DMS153 treated with DMSO at 0.1 percent for 48 hours (cell line): ENCODE results near the gene STRN3.
"Not testable (repeated sequence)": the region's sequence is repeated elsewhere in the genome, so short reads cannot be mapped to it uniquely, and the experiment has no call there.

Experiments
- DNase-seq: peaks from one replicate; lab custom pipeline; 2025; ENCODE audit not compliant: unreplicated experiment; lab: John Stamatoyannopoulos, UW

The STRN3 gene

DNA sequence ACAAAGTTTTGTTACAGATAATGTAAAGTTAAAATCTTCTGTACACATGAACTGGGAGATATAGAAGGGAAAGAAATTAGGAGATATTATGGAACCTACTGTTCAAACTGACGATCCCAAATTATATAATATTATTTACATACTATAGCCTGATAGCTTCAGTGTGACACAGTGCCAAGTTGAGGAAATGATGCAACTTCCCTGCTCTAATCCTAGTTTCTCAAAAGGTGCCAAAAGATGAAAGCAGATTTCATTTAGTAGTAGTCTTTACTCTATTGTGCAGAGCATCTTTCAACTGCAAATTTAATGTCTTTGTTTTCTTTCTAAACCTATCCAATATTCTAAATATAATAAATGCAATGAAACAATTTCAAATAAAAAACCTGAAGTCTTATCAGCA, 104.9 kb downstream of the STRN3 start:
- no peak for DNase-seq

DNA sequence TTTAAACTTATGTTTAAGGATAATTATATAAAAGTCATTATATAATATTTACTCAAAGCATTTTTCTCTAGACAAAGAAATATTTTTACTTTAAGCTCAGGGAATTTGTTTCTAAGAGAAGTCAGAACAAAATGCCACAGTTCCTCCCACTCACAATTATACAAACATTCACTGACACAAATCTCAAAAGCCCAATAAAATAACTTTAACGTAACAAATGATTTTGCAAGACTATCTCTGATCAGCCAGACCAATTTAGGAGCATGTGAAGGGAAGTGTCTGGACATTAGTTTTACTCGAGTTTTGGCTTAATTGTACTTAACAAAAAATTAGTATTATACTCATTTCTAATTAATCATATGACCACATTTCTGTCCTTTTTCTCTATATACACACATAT, 110.6 kb downstream of the STRN3 start:
- no peak for DNase-seq

DNA sequence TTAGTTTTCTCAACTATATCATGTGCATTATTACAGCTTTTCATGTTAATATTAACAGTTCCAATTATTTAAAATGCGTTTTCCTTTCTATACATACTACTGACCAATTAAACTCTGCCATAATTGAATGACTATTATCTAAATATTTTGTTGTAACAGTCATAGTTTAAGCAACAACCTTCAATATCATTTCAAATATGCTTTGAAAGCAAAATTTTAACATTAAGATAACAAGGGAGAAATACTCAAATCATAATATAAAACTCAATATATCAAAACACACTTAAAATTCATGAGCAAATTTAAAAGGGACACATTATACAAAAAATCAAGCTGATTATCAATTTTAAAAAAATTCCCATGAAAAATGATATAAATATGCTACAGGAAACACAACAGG, 111.4 kb downstream of the STRN3 start:
- no peak for DNase-seq

DNA sequence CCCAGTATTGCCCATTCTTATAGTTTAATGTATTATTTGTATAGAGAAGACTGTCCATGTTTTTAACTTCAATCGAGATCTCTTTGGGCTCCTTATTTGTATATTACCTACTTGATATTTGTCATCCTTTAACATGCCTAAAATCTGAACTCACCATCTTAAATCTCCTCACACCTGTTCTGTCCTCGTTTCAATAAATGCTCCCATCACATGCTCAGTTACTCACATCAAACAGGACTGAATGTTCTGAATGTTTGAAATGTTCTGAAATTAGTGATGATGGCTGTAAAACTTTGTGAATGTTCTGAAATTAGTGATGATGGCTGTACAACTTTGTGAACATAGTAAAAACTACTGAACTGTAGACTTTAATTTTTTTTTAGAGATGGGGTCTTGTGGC, 117.4 kb downstream of the STRN3 start:
- no peak for DNase-seq

DNA sequence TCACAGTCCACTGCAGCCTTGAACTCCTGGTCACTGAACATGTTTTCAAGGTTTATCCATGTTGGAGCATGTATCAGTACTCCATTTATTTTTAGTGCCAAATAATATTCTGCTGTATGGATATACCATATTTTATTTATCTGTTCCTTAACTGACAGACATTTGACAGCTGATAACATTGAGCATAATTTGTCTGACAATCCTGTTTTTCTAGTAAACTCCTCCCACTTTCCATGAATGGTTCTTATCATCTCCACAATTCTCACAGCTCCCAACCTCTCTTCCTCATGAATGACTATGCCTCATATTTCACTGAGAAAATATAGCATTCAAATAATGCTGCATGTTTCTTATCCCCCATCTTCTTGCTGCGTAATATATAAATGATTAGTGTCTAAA, 118.5 kb downstream of the STRN3 start:
- DNase-seq: no peak

DNA sequence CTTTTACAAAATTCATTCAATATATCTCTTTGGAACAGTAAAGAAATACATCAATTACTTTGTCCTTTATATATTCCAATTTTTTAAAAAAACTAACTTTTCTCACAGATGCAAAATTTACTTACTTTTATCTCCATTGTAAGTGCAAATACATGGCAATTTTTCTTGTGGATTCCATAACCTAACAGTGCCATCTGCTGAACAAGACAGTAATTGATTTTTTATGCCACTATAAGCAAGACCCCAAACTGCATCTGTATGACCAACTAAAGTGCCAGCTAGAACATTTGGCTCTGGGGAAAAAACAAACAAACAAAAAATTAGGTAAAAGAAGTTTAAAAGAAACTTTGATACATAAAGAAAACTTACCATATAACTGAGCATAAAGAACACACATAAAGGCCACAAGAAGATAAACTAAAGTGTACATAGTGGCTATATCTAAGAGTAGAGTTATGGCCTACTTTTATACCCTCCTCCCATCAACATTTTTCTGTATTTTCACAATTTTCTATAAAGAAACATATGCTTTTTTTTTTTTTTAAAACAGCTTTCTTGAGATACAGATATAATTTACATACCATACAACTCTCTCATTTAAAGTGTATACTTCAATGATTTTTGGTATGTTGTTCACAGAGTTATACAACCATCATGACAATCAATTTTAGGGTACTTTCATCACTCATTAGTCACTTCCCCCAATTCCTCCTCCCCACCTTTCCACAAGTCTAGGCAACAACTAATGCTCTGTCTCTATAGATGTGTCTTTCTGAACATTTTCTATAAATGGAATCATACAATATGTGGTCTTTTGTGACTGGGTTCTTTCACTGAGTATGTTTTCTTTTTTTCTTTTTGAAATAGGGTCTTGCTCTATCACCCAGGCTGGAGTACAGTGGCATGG, 119.2 kb downstream of the STRN3 start:
- no peak for DNase-seq

DNA sequence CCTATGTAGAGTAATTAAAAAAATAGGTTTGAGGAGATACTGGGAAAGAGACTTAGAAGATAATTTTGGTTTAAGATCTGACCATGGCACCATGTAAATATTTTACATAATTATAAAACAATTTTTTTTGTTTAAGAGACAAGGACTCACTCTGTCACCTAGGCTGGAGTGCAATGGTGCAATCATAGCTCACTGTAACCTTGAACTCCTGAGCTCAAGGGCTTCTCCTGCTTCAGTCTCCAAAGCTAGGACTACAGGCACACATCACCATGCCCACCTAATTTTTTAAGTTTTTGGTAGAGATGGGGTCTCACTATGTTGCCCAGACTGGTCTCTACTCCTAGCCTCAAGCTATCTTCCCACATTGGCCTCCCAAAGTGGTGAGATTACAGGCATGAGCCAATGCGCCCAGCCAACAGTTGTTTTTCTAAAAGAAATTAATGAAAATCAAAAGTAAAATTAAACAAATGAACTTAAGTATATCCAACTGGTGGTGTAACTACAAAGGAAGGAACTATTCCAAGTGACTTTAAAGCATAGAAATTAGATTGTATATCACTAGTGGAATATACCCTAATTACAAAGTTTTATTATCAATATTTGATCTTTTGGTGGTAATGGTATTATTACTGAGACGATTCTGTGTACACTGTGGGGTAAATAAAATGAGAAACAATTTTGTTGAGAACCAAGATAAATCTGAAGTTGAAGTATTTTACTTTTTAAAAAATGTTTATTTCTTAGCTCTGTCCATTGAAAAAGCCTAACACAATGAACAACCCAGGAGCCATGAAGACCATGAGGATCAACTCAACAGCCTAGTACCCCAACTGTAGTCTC, 122.7 kb downstream of the STRN3 start:
- no peak for DNase-seq

DNA sequence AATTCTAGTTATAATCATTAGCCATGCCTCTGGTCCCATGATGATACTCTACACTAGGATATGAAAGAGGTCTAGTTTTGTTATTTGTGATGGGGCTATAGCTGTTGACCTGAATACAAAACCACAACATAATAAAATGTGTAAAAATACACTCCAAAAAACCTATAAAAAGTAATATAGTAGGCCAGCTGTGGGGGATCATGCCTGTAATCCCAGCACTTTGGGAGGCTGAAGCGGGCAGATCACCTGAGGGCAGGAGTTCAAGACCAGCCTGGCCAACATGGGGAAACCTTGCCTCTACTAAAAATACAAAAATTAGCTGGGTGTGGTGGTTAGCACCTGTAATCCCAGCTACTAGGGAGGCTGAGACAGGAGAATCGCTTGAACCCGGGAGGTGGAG, 129.1 kb downstream of the STRN3 start:
- DNase-seq: not testable (repeated sequence)

DNA sequence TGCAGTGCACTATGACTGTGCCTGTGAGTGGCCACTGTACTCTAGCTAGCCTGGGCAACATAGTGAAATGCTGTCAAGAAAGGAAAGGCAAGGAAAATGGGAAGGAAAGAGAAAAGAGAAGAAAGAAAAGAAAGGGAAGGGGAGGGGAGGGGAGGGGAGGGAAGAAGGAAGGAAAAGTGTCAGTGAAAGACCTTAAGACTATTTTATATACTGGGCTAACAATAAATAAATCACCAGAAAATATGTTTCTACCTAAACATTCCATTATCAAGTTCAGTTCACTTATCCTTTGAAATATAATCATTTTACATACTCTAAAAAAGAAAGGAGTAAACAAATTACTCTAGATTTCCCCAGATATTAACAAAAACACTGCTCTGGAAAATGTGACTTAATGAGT, 129.7 kb downstream of the STRN3 start:
- no peak for DNase-seq

DNA sequence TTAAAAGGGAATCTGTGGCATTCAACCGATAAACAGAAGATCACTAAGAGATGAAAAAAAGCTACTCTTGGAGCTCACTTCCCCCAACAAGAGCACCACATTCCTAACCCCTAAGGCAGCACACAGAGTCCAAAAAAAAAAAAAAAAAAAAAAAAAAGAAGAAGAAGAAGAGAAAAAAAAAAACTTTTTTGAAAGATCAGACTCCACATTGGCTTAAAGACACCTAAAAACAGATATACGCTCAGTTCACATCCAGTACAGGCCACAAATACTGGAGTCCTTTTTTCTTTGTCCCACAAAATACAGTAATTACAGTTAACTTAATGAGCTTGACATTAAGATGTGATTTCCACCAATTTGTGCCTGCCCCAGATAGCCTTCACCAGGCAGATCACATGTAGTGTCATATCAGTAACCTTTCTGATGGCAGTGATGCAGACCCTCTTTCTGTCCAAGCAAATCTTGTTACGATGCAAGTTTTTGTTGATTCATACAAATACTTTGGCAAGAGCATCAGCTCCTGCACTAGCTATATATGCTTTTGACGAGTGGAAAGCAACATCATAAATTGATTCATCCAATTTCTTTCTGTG, 131.2 kb downstream of the STRN3 start:
- DNase-seq: no peak

DNA sequence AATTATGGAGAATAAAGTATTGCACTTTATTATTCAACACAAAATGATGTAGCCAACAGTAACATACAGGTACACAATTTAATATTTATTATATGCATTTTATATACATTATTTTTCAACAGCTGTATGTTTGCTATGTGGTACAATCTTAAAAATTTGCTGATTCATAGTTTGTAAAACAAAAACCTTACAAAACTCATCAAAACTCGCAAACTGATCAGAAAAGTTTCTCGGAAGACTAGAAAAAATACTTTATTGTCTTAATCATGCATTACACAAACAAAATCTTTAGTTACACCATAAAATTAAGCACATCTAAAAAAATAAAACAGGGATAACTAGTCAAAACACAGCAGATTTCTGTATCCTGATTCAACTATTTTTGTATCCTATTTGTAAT, 132.4 kb downstream of the STRN3 start:
- no peak for DNase-seq

DNA sequence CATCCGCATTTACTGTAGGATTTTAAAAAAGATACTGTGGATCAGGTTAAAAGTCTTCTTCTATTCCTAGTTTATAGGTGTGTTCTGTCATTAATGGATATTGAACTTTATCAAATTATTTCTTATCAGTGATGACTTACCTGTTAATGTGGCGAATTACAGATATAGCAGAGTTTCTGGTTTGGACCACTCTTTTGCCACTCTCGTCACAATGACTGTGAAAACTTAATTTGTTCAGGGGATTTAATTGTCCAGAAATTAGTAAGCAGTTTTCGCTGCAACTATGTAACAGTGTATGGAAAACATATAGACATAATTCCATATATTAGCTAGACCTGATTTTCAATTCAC, 137.0 kb downstream of the STRN3 start:
- no peak for DNase-seq

DNA sequence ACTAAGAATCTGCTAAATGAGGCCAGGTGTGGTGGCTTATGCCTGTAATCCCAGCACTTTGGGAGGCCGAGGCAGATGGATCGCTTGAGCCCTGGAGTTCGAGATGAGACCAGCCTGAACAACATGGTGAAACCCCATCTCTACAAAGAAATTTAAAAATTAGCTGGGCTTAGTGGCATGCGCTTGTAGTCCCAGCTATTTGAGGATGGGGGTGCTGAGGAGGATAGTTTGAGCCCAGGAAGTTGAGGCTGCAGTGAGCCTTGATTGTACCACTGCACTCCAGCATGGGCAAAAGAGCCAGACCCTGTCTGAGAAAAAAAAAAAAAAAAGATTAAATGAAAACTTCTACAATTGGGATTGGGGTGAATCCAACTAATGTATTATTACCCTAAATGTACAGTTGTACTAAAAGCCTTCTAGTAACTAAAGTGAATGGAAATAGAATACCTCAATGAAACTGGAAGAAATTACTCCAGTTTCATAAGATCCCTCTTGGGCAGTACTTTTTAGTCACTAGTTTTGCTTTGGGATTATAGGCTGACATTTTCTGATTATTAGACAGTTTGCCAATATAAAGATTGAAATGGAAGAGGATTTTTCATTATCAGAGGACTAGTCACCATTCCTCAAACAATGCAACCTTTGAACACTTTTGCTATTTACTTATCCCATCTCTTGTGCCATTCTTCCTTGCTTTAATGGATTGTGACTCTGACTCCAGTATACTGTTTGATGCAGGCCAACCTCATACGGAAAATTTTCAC, 137.5 kb downstream of the STRN3 start:
- DNase-seq: no peak

DNA sequence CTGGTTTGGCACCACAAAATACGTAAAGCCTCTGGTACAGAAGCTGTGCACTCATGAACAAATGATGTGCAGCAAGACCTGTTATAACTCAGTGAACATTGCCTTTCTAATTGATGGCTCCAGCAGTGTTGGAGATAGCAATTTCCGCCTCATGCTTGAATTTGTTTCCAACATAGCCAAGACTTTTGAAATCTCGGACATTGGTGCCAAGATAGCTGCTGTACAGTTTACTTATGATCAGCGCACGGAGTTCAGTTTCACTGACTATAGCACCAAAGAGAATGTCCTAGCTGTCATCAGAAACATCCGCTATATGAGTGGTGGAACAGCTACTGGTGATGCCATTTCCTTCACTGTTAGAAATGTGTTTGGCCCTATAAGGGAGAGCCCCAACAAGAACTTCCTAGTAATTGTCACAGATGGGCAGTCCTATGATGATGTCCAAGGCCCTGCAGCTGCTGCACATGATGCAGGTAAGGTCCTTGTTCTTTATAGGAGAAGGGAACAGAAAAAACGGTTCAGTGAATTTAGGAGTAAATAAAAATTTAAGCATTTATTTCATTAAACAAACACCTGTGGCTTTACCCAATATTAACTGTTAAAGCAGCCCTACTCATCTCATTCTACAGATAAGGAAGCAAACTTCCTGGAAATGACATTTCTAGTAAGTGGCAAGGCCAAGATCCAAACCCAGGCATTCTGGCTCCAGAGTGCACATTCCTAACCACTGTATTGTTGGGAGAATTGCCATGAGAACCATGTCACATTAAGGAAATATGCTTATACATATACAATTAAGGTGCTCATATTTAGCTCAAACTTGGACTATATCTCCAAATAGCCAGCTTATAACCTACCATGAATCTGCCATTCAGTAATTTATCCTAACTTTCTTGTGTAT, 140.1 kb downstream of the STRN3 start:
- no peak for DNase-seq

DNA sequence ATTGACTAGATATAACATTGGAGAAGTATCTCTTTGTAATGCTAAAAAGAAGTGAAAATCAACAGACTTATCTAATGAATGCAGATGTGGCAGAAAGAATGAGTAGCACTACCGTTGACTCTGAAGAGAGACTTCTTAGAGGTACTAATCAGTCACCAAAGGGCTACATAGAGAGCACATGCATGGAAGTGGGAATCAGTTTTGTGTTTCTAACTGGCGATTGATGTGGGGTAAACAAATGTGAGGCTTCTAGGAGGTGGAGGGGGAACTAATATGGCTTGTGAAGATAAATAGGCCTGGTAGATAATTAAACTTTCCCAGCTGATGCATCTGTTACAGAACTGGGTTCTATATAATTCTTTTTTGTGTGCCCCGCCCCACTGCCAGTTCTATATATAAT, 141.3 kb downstream of the STRN3 start:
- DNase-seq: no peak

DNA sequence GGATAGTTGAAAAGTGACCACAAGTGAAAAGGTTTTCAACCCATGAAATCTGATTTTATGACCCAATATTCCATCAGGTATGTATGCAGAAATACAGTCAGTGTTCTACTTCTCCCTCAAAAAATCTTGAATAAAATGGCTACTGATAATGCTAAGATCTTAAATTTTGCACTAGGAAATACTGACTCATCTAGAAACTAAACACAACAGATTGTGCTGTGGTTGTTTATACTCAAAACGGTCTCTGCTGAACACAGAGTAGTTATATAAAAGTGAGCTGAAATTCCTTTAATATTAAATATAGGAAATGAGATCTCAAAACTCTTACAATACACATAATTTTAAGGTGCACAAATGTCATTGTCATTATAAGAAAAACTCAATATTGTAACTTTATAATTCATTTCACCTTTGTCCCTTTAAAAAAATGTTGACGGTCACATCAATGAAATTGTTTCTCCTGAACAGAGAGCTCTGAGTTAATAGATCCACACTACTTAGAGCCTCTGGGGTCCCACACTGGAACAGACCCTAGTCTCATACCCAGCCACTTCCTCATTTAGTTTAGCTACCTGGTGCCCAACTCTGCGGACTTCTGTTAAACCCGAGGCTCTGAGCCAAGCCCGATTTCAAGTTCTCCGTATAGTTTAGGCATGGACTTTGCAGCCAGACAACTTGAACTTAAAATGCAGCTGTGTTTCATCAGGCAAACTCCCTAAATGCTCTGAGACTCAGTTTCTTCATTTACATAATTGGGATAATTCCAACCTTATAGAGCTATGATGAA, 142.5 kb downstream of the STRN3 start:
- no peak for DNase-seq

DNA sequence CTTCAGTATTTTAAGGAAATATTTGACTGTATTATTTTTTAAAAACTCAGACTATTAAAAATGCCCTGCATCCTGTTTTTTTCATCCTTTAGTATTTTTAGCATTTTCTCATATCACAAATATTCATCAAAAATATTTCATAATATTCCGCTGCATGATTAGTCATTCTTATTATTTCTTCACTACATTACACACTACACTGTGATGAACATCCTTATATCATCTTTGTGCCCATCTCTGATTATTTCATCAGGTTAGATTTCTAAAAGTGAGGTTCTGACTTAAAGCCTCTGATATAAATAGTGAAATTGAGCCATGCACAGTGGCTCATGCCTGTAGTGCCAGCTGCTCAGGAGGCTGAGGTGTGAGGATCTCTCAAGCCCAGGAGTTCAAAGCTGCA, 143.7 kb downstream of the STRN3 start:
- no peak for DNase-seq

DNA sequence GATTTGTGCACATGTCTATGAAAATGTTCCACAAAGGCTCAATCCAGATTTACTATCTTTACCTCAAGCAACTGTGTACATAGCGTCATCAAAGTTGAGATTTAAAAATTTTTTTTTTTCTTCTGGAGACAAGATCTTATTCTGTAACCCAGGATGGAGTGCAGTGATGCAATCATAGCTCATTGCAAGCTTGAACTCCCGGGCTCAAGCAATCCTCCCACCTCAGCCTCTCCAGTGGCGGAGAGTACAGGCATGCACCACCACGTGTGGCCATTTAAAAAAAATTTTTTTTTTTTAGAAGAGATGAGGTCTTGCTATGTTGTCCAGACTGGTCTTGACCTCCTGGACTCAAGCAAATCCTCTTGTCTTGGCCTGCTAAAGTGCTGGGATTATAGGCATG, 149.5 kb downstream of the STRN3 start:
- no peak for DNase-seq

DNA sequence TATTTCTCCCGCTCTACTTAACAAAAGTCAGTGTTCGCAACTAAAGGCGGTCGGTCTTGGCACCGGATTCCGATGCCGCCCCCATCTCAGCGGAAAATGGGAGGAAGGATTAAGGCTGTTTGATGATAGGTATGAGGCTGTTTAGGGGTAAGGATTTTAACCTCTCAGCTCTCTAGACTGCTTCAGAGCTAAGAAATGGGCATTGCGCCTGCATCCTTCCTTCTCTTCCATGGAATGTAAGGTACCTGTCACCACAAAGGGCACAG, 150.5 kb downstream of the STRN3 start:
- DNase-seq: no peak
